SJSA1 (cell line): ENCODE results near the gene CCDC178. TPM values are rescaled to one million over a fixed set of nuclear protein-coding genes. Genes with fewer than 3 reads are reported as not detected.

Experiments used
- DNase-seq, 2 experiments: peaks; one replicate each; pipeline ENCODE4 v3.0.0-alpha.2; 2015 to 2020; ENCODE audit warnings: low spot score in 2 of 2, low read depth in 1 of 2
- H3K27ac ChIP-seq: fragments of 250-450 bp; sonication (Bioruptor Pico); 2 replicates; pipeline ENCODE4 v1.5.1; 2020; ENCODE audit warnings: mild to moderate bottlenecking, moderate library complexity
- H3K27me3 ChIP-seq: fragments of 250-450 bp; sonication (Bioruptor Pico); replicated peaks from 2 replicates; pipeline ENCODE4 v1.5.1; 2020; ENCODE audit warnings: mild to moderate bottlenecking, moderate library complexity
- H3K36me3 ChIP-seq: fragments of 250-450 bp; sonication (Bioruptor Pico); 2 replicates; pipeline ENCODE4 v1.5.1; 2020; ENCODE audit warnings: mild to moderate bottlenecking
- H3K4me1 ChIP-seq: fragments of 250-450 bp; sonication (Bioruptor Pico); replicated peaks from 2 replicates; pipeline ENCODE4 v1.6.1; 2021; ENCODE audit warnings: mild to moderate bottlenecking
- H3K4me3 ChIP-seq: fragments of 250-450 bp; sonication (Bioruptor Pico); 2 replicates; pipeline ENCODE4 v1.5.1; 2020; ENCODE audit warnings: mild to moderate bottlenecking
- H3K9me3 ChIP-seq: fragments of 250-450 bp; sonication (Bioruptor Pico); replicated peaks from 2 replicates; pipeline ENCODE4 v1.5.1; 2020; ENCODE audit warnings: mild to moderate bottlenecking
- total RNA-seq: library from RNA; depleted of rRNA; stranded (reverse); fragments of >200 nt; shearing (Covaris generic); gene quantifications from 2 replicates; pipeline ENCODE4 v1.2.3, GENCODE V29; 2014

The CCDC178 gene
- total RNA-seq, 1 experiment from 2014 or later, result not detected

DNA sequence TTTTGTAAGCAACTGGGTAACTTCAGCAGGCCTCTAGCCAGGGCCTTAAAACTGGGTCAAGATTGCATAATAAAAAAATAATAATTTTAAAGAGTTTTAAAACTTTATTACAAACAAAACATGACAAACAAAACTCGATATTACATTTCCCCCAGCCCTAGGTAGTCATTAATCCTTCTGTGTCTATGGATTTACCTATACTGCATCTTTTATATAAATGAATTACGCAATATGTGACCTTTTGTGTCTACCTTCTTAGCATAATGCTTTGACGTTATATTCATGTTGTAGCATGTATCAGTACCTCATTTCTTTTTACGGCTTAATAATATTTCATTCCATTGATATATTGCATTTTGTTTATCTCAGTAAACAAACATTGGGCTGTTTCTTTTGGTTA, 113.5 kb downstream of the CCDC178 start:
- H3K9me3 ChIP-seq, result no peaks in the 10 kb centered on the region
- no peak overlapping the region for H3K4me3 ChIP-seq
- no peaks in the 10 kb centered on the region for H3K36me3 ChIP-seq
- no peak for DNase-seq
- H3K27ac ChIP-seq, result no peak overlapping the region
- H3K4me1 ChIP-seq, result no peaks in the 10 kb centered on the region
- no peaks in the 10 kb centered on the region for H3K27me3 ChIP-seq

- no peak overlapping the region for H3K27ac ChIP-seq
- no peaks in the 10 kb centered on the region for H3K27me3 ChIP-seq
- no peaks in the 10 kb centered on the region for H3K36me3 ChIP-seq
- H3K9me3 ChIP-seq, result no peaks in the 10 kb centered on the region
- no peak overlapping the region for H3K4me3 ChIP-seq
- no peaks in the 10 kb centered on the region for H3K4me1 ChIP-seq
- DNase-seq, result no peak
These were observed 122.9 kb downstream of the CCDC178 start for GRCh38 chr18:33317640-33318039.

DNA sequence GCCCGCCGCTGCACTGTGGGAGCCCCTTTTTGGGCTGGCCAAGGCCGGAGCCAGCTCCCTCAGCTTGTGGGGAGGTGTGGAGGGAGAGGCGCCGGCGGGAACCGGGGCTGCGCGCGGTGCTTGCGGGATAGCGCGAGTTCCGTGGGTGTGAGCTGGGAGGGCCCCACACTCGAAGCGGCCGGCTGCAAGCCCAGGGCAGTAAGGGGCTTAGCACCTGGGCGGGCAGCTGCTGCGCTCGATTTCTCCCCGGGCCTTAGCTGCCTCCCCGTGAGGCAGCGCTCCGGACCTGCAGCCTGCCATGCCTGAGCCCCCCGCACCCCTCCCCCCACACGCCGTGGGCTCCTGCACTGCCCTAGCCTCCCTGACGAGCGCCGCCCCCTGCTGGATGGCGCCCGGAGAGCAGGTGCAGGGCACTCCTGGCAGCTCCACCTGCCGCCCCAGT, 124.4 kb downstream of the CCDC178 start:
- DNase-seq, result no peak
- Histone ChIP-seq H3K36me3 (no peaks in the 10 kb centered on the region), H3K4me3 (no peak overlapping the region), H3K27me3 (no peaks in the 10 kb centered on the region), H3K4me1 (no peaks in the 10 kb centered on the region), H3K27ac (no peak overlapping the region), H3K9me3 (0 out of 2 replicates have a peak, but pooled peaks cover 2% of the 10 kb centered on the region)

DNA sequence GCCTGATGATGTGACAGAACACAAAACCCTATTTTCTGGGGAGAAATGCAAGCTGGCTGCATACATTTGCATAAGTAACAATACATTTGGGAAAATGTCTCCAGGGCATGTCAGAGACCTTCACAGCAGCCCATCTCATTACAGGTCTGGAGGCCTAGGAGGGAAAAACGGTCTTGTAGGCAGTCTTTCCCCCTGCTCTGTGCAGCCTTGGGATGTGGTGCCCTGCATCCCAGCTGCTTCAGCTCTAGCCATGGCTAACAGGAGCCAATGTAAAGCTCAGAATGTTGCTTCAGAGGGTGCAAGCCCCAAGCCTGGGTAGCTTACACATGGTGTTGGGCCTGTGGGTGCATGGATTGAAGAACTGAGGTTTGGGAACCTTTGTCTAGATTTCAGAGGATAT, 133.0 kb downstream of the CCDC178 start:
- no peaks in the 10 kb centered on the region for H3K27me3 ChIP-seq
- 0 out of 2 replicates have a peak, but pooled peaks cover 7% of the 10 kb centered on the region for H3K9me3 ChIP-seq
- no peak overlapping the region for H3K4me3 ChIP-seq
- H3K36me3 ChIP-seq, result no peaks in the 10 kb centered on the region
- no peak overlapping the region for H3K27ac ChIP-seq
- DNase-seq, result no peak
- H3K4me1 ChIP-seq, result no peaks in the 10 kb centered on the region

- DNase-seq, result no peak
- H3K4me1 ChIP-seq, result no peaks in the 10 kb centered on the region
- no peak overlapping the region for H3K4me3 ChIP-seq
- H3K36me3 ChIP-seq, result no peaks in the 10 kb centered on the region
- H3K27ac ChIP-seq, result no peak overlapping the region
- H3K27me3 ChIP-seq, result no peaks in the 10 kb centered on the region
- 0 out of 2 replicates have a peak, but pooled peaks cover 3% of the 10 kb centered on the region for H3K9me3 ChIP-seq
These were observed 136.2 kb downstream of the CCDC178 start for GRCh38 chr18:33304277-33304676.

DNA sequence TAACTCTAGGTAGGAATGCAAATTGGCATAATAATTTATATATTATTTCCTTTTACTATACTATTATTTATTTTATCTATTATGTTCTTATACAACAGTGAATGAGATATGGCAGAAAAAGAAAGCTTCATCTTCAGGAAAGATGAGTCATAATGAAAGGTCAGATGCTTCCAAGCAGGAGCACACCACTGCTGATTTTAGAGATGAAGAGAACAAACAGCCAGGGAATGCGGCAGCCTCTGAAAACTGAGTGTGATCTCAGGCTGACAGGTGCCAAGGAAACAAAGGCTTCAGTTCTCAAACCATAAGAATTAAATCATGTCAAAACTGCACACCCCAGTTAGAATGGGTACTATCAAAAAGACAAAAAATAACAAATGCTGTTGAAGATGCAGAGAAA, 149.0 kb downstream of the CCDC178 start:
- no peak for DNase-seq
- H3K4me3 ChIP-seq, result no peak overlapping the region
- no peaks in the 10 kb centered on the region for H3K9me3 ChIP-seq
- no peaks in the 10 kb centered on the region for H3K4me1 ChIP-seq
- no peaks in the 10 kb centered on the region for H3K36me3 ChIP-seq
- no peaks in the 10 kb centered on the region for H3K27me3 ChIP-seq
- no peak overlapping the region for H3K27ac ChIP-seq

DNA sequence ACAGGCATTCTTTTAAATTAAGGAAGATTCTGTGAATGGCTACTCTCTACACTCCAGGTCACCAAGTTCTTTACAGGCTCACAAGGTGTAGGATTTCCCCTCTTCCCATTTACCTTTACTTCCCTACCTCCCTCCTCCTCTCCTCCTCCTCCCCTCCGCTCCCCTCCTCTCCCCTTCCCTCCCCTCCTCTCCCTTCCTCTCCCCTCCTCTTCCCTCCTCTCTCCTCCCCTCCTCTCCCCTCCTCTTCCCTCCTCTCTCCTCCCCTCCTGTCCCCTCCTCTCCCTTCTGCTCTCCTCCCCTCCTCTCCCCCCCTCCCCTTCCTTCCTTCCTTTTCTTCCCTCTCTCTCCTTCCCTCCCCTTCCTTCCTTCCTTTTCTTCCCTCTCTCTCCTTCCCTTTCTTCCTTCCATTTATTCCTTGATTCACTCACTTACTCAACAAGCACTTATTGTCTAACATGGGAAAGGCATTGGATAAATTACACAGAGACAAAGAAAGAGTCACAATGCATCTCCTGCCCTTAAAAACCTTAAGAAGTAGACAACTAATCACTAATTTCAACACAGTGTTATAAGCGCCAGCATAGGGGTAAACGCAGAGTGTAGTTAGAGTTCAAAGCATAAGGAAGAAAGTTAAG, 152.3 kb downstream of the CCDC178 start:
- no peak overlapping the region for H3K4me3 ChIP-seq
- DNase-seq, result no peak
- no peaks in the 10 kb centered on the region for H3K4me1 ChIP-seq
- no peaks in the 10 kb centered on the region for H3K9me3 ChIP-seq
- H3K36me3 ChIP-seq, result no peaks in the 10 kb centered on the region
- no peaks in the 10 kb centered on the region for H3K27me3 ChIP-seq
- H3K27ac ChIP-seq, result no peak overlapping the region

DNA sequence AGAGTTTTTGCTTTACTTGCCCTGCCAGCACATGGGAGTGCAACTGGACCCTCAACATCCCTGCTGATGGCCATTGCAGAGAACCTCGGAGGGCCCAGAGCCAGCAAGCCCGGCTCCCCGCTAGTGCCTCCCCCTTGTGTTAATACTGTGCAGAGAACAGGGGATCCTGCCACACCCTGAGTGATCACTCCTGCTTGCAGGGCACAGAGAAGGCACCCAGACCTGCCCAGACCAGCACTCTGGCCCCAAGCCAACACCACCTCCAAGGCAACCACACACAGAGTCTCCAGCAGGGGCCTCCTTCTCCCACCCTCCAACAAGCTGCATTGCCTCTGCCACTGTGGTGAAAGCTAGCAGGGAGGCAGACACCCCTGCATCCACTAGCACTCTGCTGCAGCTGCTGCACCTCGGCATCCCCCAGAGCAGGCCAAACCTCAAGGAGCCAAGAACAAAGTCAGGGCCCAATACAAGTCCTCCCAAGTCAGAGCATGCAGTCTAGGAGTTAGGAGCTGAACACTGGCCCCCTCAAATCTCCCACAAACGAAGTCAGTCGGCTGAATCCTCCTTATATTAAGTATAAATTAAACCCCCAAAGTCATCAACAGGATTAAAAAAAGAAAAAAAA, 157.7 kb downstream of the CCDC178 start:
- Histone ChIP-seq H3K36me3 (no peaks in the 10 kb centered on the region), H3K4me3 (no peak overlapping the region), H3K4me1 (no peaks in the 10 kb centered on the region), H3K9me3 (no peaks in the 10 kb centered on the region), H3K27ac (no peak overlapping the region), H3K27me3 (no peaks in the 10 kb centered on the region)
- no peak for DNase-seq

- no peaks in the 10 kb centered on the region for H3K4me1 ChIP-seq
- DNase-seq, result no peak
- H3K4me3 ChIP-seq, result no peak overlapping the region
These were observed 158.4 kb downstream of the CCDC178 start for GRCh38 chr18:33282142-33282541.

GRCh38 chr18:33277431-33277830, 163.1 kb downstream of the CCDC178 start:
- DNase-seq, result no peak
- no peaks in the 10 kb centered on the region for H3K9me3 ChIP-seq
- no peaks in the 10 kb centered on the region for H3K4me1 ChIP-seq
- H3K4me3 ChIP-seq, result no peak overlapping the region
- H3K27ac ChIP-seq, result no peak overlapping the region
- H3K27me3 ChIP-seq, result no peaks in the 10 kb centered on the region
- no peaks in the 10 kb centered on the region for H3K36me3 ChIP-seq

More at GRCh38 chr18:33282142-33282541, 158.4 kb downstream of the CCDC178 start:
- no peaks in the 10 kb centered on the region for H3K9me3 ChIP-seq
- H3K36me3 ChIP-seq, result no peaks in the 10 kb centered on the region
- H3K27me3 ChIP-seq, result no peaks in the 10 kb centered on the region
- H3K27ac ChIP-seq, result no peak overlapping the region

DNA sequence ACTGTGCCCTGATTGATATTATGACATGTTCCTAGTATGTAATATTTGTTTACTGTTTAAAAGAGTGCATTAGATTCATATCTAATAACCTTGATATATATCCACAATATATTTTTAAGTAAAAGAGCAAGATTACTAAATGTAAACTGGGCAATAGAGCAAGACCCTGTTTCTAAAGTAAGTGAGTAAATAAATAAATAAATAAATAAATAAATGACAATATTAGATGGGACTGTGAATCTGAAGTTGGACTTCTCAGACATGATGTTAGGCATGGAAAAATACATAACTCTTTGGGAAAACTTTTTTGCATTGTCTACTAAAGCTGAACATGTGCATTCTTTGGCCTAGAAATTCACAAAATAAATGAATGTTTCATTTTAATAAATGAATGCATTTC, 164.7 kb downstream of the CCDC178 start:
- Histone ChIP-seq H3K27ac (no peak overlapping the region), H3K27me3 (no peaks in the 10 kb centered on the region), H3K9me3 (no peaks in the 10 kb centered on the region), H3K4me1 (no peaks in the 10 kb centered on the region), H3K4me3 (no peak overlapping the region), H3K36me3 (no peaks in the 10 kb centered on the region)
- no peak for DNase-seq

GRCh38 chr18:33270297-33270696, 170.2 kb downstream of the CCDC178 start:
- no peaks in the 10 kb centered on the region for H3K27me3 ChIP-seq
- no peak overlapping the region for H3K27ac ChIP-seq
- H3K36me3 ChIP-seq, result no peaks in the 10 kb centered on the region
- H3K4me1 ChIP-seq, result no peaks in the 10 kb centered on the region
- H3K9me3 ChIP-seq, result no peaks in the 10 kb centered on the region
- DNase-seq, result no peak
- H3K4me3 ChIP-seq, result no peak overlapping the region

DNA sequence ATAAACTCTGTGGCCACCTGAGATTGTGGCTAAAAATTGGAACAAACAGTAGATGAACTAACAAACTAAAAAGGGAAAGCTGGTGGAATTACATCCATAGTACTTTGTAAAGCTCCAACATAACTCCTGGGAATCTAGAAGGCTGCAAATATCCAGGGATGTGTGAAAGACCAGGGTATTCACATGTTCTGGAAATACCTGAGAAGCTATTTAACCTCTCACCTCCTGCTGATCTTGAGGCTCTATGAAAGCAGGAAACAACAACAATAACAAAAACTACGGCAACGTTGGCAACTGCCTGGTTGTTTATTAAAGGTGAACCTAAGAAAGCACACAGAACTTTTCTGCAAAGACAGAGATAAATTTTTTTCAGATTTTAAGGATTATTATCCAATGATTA, 171.3 kb downstream of the CCDC178 start:
- Histone ChIP-seq H3K27me3 (no peaks in the 10 kb centered on the region), H3K4me1 (no peaks in the 10 kb centered on the region), H3K27ac (no peak overlapping the region), H3K36me3 (no peaks in the 10 kb centered on the region), H3K9me3 (no peaks in the 10 kb centered on the region), H3K4me3 (no peak overlapping the region)
- no peak for DNase-seq

- no peaks in the 10 kb centered on the region for H3K4me1 ChIP-seq
- no peaks in the 10 kb centered on the region for H3K9me3 ChIP-seq
- DNase-seq, result no peak
- H3K27me3 ChIP-seq, result no peaks in the 10 kb centered on the region
- no peaks in the 10 kb centered on the region for H3K36me3 ChIP-seq
- no peak overlapping the region for H3K4me3 ChIP-seq
- H3K27ac ChIP-seq, result no peak overlapping the region
These were observed 176.0 kb downstream of the CCDC178 start for GRCh38 chr18:33264566-33264965.
